ENCODE data around the gene INPP5J.

DNA sequence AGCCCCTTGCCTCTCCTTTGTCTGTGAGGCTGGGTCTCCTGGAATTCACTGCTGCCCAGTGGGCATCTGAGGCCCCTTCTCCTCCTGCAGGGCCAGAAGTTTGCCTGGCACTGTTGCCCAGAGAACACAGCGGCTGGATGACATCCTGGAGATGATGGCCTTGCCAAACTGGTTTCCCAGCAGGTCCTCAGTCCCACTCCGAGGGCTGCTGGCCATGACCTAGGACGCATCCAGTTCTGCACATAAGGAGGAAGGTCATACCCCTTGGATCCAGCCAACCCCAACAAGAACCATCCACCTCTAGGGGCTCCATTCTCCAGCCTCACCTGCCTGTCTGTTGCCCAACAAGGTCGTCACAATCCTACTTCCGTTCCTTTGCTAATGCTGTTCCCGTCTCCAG lies 45.1 kb upstream of the INPP5J start:
- TF ChIP-seq, protein P1, sequence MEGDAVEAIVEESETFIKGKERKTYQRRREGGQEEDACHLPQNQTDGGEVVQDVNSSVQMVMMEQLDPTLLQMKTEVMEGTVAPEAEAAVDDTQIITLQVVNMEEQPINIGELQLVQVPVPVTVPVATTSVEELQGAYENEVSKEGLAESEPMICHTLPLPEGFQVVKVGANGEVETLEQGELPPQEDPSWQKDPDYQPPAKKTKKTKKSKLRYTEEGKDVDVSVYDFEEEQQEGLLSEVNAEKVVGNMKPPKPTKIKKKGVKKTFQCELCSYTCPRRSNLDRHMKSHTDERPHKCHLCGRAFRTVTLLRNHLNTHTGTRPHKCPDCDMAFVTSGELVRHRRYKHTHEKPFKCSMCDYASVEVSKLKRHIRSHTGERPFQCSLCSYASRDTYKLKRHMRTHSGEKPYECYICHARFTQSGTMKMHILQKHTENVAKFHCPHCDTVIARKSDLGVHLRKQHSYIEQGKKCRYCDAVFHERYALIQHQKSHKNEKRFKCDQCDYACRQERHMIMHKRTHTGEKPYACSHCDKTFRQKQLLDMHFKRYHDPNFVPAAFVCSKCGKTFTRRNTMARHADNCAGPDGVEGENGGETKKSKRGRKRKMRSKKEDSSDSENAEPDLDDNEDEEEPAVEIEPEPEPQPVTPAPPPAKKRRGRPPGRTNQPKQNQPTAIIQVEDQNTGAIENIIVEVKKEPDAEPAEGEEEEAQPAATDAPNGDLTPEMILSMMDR (IDR thresholded peaks at IDR 0.05; ENCODE audit: poor library complexity, severe bottlenecking), result no peak
- TF ChIP-seq POLR2AphosphoS5 (IDR thresholded peaks at IDR 0.05) (no peak), SMC3 (conservative IDR thresholded peaks at IDR 0.05; ENCODE audit: poor library complexity) (no peak)
